Lower leg skin (tissue), 4 donors: ENCODE measurements around the gene EML6. TPM values are rescaled to one million over a fixed set of nuclear protein-coding genes. Genes with fewer than 3 reads are reported as not detected.

Experiments
- DNase-seq, 2 donors: peaks; one replicate each; pipeline ENCODE4 v3.0.0-alpha.2; 2019; ENCODE audit warnings: low spot score in 2 of 2
- H3K4me3 ChIP-seq: fragments of 200-600 bp; sonication (generic); 2 replicates; pipeline ENCODE4 v1.5.1; 2017; ENCODE audit warnings: mild to moderate bottlenecking, low read depth; ENCODE audit not compliant: poor library complexity, severe bottlenecking
- POLR2A ChIP-seq, 2 donors: fragments of 450-650 bp; IDR thresholded peaks; one replicate each; pipeline ENCODE4 v1.6.1; 2016 to 2017; ENCODE audit warnings: antibody characterized with exemption in 2 of 2, mild to moderate bottlenecking in 1 of 2, moderate library complexity in 1 of 2
- WGBS, 2 donors: methylation state at CpG; one replicate each; pipeline ENCODE4 v1.1.5; 2018; 5-methylcytosine and 5-hydroxymethylcytosine counted together
- intact Hi-C: fragments of 100-400 bp; cut with DNase I; formaldehyde crosslinking; loops from one replicate; pipeline ENCODE4 v1.15.0; 2023; ENCODE audit warnings: low total_unique reads
- total RNA-seq, 4 donors: library from RNA; depleted of rRNA; stranded (reverse); fragments of >200 nt; gene quantifications; one replicate each; pipeline ENCODE4 v1.1.0, GENCODE V29; 2016
- TF ChIP-seq, protein P1 (sequence below), 3 donors: fragments of 450-650 bp; IDR thresholded peaks; one replicate each; pipeline ENCODE4 v1.5.1; 2016; ENCODE audit warnings: antibody characterized with exemption in 3 of 3, mild to moderate bottlenecking in 3 of 3, moderate library complexity in 2 of 3

The EML6 gene
- total RNA-seq, 4 donors from 2014 or later, result 1.8 to 4.4 (median 3.3) TPM

DNA sequence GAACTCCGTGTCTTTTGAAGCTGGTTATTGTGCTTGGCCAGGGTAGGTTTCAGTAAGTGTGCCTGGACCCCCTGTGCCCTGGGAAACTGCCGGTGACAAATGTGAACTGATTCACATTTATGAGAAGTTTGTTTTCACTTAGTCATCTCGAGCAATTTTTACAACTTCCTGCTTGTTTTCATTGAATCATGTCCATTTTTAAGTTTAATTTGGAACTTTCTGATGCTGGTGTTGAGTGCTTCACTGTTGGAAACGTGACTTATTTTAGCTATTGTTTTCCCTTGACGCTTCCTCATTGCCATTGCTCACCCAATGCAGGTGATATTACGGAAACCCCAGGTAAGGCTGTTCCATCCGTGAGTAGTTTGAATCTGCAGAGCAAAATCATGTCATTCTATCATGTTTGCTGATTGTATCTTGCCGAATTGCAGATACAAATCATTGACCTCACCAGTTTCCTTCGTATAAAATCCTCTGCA is 229.6 kb downstream of the EML6 start:
- H3K4me3 ChIP-seq, result no peak overlapping the region
- no peak for DNase-seq
- intact Hi-C loops, result no loop called here
- 61 to 63% methylated on average over 9 of the region's 9 CpGs for WGBS, 2 donors
- TF ChIP-seq POLR2A (IDR thresholded peaks at IDR 0.05), result no peak
- TF ChIP-seq, protein P1, sequence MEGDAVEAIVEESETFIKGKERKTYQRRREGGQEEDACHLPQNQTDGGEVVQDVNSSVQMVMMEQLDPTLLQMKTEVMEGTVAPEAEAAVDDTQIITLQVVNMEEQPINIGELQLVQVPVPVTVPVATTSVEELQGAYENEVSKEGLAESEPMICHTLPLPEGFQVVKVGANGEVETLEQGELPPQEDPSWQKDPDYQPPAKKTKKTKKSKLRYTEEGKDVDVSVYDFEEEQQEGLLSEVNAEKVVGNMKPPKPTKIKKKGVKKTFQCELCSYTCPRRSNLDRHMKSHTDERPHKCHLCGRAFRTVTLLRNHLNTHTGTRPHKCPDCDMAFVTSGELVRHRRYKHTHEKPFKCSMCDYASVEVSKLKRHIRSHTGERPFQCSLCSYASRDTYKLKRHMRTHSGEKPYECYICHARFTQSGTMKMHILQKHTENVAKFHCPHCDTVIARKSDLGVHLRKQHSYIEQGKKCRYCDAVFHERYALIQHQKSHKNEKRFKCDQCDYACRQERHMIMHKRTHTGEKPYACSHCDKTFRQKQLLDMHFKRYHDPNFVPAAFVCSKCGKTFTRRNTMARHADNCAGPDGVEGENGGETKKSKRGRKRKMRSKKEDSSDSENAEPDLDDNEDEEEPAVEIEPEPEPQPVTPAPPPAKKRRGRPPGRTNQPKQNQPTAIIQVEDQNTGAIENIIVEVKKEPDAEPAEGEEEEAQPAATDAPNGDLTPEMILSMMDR (IDR thresholded peaks at IDR 0.05), result no peak

DNA sequence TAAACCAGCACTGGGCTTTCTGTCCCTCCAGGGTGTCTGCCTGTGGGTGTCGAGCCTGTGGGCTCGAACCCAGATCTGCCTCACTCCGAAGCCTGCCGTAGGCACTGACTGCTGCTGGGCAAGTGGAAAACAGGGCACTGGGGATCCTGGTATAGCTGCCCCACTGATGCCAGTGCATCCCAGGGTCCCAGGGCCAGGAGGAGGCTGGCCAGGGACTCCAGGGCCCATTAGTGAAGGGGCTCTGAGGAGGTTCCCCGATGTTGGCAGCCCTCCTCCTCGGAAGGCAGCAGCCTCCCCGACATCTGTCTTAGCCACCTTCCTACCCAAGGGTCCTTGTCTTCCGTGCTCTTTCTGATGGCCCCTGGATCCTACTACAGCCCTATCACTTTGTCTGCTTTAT is 230.7 kb downstream of the EML6 start:
- DNase-seq, result peak in 1 of 2 donors; percentile 52
- intact Hi-C loops, result no loop called here
- no peak overlapping the region for H3K4me3 ChIP-seq
- 84 to 95% methylated on average over 5 to 8 of the region's 8 CpGs for WGBS, 2 donors
- TF ChIP-seq POLR2A (IDR thresholded peaks at IDR 0.05), result no peak
- TF ChIP-seq, protein P1 (IDR thresholded peaks at IDR 0.05), result no peak

DNA sequence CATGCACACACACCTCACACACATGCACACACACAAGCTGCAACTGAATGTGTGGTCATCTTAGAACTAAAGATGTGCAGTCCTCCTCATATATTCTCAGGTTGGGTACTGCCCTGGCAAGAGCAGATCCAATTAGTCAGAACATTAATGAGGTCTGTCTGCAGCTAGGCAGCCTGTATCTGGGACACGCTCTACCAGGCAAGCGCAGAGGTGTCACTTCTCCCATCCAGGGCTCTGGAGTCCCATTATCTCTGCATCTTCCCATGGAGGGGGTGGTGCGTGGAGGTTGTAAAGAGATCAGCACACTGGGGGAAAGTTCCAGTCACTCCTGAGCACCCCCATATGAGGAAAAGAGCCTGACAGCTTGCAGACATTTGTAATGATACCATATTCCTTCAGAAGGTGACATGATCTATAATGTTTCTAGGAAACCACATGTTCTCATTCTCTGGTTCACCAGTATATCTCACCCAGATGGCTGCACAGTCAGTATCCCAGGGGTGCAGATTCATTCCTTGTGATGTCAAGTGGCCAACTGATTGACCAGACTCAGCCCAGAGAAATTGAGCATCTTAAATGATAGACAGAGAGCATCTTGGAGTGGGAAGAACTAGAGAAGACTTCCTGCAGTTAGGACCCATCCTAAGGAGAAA is 231.4 kb downstream of the EML6 start:
- WGBS, 2 donors, result 83 to 98% methylated on average over 3 of the region's 3 CpGs
- TF ChIP-seq, protein P1 (IDR thresholded peaks at IDR 0.05), result no peak
- TF ChIP-seq POLR2A (IDR thresholded peaks at IDR 0.05), result no peak
- intact Hi-C loops, result no loop called here
- no peak overlapping the region for H3K4me3 ChIP-seq
- peak in 1 of 2 donors; percentile 43 for DNase-seq

DNA sequence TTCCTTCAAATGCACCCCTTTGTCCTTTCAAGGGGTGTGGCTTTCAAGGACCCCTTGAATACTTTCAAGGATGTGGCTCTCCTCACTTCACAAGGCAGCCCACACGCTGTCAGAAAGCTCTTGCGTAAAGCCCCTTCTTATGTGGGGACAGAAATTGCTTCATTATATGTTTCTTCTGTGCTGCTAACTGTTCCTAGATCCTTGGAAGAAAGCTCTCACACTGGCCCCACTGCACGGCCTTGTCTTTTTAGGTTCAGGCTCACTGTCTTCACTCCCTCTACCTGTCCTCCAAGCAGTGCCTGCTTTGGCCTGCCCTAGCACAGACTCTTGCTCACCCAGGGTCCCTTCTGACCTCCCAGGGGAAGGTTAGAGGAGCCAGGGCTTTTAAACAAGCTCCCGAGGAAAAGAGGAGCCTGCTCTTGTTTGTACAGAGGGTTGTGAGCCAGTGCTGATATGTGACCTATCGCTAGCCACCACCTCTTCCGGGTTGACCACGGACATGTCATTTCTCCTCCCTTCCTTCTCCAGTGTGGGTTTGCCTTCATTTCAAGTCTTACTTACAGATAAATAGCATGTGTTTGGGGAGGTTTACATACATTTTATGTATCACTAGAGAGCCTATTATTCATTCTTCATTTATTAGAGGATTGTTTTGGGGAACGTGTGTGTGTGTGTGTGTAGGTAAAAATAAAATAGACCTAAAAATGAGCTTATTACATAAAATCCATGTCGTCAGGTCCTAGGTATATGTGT is 232.1 kb downstream of the EML6 start:
- peak in 1 of 2 donors; percentile 53 for DNase-seq
- WGBS, 2 donors, result 79 to 81% methylated on average over 9 of the region's 9 CpGs
- intact Hi-C loops, result no loop called here
- H3K4me3 ChIP-seq, result no peak overlapping the region
- no peak for TF ChIP-seq POLR2A (IDR thresholded peaks at IDR 0.05)

DNA sequence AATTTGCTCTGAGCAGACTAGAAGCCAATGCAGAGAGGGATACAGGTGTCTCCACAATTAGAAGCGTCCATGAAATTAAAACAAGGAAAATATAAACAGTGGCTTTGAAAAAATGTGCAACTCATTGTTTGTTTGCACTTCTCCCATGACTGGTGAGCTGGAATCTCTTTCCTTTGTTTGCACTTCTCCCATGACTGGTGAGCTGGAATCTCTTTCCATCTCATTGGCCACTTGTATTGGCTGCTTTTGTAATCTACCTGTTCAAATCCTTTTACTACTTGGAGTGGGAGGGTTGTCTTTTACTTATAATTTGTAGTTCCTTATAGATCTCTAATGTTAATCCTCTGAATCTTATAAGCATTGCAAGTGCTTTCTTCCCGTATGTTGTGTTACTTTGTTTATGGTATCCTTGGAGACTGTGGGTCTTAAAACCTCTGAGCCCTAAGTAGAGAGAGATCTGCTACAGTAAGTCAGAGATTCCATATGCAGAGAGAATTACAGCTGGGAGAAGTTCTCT is 232.7 kb downstream of the EML6 start:
- DNase-seq, result no peak
- 48 to 50% methylated on average over 2 of the region's 2 CpGs for WGBS, 2 donors
- no peak overlapping the region for H3K4me3 ChIP-seq
- TF ChIP-seq POLR2A (IDR thresholded peaks at IDR 0.05), result no peak
- TF ChIP-seq, protein P1 (IDR thresholded peaks at IDR 0.05), result no peak
- intact Hi-C loops, result no loop called here

DNA sequence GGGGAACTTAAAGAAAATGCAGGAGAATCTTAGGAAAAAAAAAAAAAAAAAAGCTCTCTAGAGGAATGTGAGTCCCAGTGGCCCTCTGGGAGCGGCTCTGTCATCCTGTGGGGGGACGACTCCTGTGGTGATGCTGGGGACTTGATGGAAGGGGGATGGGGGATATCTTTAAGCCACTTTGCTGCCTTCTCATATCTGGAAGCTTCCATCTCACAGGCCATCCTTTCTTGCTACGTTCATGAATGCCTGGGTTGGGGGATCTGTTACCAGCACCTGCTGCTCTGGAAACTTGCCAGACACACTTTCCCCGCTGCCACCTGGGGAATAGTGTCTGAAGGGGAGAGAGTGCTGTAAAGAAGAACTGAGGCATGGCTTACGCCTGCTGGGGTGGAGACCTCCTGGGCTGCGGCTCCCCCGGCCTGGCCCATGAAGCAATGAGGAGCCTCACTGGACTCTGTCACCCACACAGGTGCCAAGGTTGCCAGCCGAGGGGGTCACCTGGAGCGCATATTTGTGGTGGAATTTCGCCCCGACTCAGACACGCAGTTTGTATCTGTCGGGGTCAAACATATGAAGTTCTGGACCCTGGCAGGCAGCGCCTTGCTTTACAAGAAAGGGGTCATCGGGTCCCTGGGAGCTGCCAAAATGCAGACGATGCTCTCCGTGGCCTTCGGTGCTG is 234.0 kb downstream of the EML6 start:
- 91 to 92% methylated on average over 16 to 18 of the region's 18 CpGs for WGBS, 2 donors
- DNase-seq, result peak in 1 of 2 donors; percentile 82
- H3K4me3 ChIP-seq, result no peak overlapping the region
- intact Hi-C loops, result no loop called here
- no peak for TF ChIP-seq POLR2A (IDR thresholded peaks at IDR 0.05)
- TF ChIP-seq, protein P1 (IDR thresholded peaks at IDR 0.05), result no peak
